HK-2 (cell line): ENCODE results near the gene LRIG1.

Experiments used
- DNase-seq: peaks from one replicate; pipeline ENCODE4 v3.0.0-alpha.2; 2018; ENCODE audit not compliant: unreplicated experiment

Gene LRIG1

DNA sequence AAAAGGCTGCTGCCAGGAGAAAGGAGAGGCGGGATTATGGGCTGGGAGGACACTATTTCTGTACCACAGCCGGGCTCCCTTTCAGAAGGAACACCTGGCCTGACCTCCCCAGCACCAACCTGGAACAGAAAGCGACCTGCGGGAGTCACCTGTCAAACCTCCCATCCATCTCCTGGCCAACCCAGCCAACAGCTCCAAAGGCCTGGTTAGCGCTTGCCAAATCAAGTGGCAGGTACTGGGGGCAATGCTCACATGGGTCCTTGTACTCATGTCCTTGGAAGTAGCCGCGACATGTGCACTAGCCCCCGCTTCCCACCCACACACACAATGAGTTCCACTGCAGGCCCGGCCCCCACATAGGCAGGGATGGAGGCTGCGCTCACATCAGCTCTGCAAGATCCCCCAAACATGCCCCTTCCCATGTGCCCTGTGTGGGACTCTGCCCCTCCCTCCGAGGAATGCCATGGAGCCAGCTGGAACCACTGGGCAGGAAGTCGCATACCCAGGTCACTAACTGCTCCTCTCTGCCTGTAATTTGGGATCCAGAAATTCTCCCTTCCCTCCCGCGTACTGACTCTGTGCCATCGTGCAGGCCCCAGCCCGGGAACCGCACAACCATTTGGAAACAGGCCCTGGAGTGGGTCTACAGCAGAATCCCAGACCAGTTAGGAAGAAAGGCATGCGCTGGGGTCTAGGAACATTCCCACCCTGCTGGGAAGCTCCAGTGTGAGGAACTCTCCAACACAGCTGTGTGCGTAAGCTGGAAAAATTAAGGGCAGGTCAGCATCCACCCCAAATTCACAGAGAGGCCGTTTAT is 98.9 kb downstream of the LRIG1 start:
- DNase-seq = no peak

DNA sequence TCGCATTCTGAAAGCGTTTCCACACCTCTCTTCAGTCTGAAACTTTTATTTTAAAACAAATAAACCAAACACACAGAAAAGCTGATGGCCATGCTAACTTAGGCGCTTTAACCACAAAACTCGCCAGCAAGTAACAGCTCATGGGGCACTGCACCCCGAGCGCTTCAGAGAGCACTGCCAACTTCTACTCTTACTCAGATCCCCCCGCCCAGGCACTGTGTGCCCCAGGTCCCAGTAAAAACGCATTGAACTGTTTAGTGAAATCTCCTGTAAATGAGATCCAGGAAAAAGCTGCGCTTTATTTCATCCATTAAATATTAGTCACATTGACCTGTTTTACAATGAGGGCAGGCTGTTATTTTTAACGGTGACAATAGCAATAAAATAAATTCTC is 99.7 kb downstream of the LRIG1 start:
- DNase-seq = no peak

DNA sequence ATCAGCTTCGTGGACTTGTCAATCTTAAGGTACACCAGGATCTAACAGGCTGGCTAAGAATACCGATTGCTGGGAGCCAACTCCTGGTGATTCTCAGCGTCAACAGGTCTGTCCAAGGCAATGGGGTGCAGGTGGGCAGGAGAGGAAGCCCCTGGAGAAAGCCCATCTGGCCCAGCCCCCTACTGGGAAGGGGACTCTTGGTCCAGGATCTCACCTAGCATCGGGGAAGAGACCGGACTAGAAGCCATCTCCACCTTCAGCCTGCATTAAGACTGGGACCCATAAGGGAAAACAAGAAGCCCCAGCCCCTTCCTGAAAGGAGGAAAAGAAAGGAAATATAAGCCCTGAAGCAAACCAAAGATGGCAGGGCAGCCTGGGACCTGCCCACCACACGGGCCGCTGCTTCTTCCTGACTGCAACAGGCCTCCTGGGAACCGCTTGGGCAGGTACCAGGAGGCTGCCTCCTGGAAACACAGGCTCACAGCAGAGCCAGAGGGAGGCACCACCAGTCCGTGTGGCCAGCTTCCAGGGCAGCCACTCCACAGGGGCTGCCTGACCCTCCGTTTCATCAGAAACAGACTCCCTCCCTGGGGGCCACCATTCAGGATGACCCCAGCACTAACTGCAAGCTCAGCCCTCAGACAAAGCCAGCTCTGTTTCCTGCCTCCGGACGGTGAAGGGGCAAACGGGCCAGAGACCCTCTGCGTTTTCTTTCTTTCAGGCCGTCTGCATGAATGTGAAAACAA is 100.2 kb downstream of the LRIG1 start:
- no peak for DNase-seq

DNA sequence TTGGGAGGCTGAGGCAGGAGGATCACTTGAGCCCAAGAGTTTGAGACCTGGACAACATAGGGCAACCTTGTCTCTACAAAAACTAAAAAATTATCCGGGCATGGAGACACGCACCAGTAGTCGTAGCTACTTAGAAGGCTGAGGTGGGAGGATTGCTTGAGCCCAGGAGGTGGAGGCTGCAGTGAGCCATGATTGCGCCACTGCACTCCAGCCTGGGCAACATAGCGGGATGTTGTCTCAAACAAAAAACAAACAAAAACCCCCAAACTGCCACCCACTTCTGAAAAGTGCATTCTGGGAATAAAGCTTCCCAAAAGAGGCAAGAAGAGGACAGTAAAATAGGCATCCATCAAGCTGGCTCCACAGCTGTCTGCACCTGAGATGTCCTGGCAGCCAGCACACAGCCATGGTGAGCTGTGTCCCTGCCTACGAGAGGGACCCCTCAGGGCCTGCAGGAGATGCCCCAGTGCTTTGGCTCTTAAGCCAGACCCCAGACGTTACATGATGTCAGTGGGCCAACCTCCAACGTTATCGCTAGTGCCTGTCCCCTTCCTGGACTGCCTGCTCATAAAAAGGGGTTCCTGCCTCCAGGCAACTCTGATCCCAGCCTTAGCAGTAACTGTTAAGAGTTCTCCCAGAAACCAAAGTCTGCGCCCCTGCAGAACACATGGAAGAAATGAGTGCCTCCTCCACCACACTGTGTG is 101.1 kb downstream of the LRIG1 start:
- DNase-seq = no peak

DNA sequence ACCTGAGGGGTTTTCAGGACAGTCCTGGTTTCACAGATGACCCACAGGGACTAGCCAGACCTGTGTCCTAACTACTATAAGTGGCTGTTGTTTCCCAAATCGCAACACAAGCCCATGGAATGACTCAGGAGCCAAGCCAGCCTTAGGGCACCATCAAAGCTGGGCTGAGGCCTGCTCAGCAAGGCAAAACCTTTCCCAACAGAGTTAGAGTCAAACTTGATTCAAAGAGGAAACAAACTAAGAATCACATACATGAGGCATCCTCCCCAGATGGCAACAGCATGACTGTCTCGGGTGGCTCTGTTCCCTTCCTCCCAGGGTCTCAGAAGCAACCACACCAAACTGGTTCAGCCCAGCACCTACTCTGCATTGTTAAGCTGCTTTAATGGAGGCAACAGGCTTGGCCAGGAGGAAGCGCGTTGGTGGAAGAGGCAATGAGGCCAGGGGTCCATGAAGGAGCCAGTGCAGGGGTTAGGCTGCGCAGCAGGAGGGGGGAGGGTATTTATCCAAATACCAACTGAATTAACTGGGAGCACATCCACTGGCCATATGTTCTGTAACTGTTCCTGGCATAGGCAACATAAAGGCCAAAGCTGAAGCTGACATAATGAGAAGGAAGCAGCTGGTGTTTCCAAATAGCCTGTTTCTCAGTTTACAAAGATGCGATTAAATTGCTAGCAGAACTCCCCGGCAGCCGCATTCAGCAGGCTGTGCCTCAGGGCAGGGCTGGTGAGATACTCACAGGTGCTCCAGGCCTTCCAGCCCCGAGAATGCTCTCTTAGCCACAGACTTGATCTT is 102.4 kb downstream of the LRIG1 start:
- DNase-seq = no peak

DNA sequence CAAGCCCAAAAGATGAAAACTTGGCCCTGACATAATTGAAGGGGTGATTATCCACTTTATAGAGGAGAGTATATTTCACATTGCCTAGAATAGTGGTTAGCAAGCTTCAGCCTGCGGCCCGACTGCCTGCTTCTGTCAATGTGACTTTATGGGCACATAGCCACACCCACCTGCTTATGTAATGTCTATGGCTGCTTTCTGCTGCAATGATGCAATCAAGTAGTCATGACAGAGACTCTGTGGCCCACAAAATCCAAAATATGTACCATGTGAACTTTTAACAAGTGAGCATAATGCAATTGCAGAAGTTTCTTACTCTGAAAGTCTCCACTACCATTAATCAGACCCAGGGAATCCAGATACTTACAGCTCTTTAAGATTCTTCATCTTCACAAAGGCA is 103.1 kb downstream of the LRIG1 start:
- DNase-seq = no peak

DNA sequence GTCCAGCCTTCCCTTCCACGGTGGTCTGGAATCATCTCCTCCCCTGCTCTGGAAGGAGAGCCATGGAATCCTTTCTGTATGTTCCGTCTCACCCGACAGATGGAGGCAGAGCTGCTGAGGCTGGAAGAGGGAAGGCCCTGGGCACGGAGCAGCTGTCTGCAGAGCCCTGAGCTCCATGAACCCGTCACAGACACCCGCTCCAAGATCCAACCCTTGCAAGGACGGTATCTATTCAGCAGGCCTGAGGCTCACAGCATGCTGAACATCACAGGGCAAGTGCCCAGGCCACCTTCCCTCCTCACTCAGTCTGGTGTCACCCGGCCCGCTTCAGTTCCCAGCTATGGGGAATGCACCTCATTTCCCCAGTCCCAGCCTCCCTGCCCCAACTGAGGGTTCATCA is 103.9 kb downstream of the LRIG1 start:
- no peak for DNase-seq

DNA sequence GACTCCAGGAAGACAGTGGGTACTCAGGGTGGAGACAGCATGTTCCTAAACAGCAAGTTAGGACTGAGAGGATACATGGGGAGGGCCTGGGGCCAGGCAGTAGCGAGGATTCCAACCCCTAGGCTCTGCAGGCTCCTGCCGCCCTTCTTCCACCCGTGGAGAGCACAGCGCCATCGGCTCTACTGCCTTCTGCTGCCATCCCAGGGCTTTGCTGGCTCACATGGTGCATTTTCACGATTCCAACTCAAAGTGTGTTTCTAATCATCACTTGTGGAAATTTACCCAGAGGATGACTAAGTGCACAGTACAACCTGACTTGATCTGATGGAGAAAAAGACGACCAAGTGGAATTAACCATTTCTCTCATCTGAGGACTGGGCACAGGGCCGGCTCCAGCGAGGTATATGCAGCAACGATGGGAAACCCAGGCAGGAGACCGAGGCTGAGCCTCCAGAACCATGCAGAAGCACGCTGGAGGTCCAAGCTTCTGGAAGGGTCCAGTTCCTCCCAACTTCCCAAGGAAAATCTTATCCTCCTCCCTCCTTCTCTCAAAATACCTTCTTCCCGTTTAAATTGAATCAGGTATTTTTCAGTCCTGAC is 104.6 kb downstream of the LRIG1 start:
- DNase-seq = no peak

DNA sequence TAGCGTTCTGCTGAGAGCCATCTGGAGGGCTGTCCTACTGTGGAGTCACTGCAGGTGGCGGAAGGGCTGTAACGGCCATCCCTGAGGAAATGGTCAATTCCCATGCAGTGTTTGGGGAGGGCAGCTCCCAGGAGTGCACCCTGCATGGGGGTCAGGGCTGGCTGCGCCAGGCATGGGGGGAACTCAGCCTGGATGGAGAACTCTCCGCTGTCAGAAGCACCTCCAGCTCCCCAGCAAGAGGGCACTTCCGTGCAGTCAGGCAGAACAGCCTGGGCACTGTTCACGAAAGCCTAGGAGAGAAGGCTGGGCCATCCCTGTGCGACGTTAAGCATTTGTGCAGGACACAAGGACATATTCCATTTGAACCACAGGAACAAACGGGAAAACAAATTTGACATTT is 105.2 kb downstream of the LRIG1 start:
- DNase-seq = no peak

DNA sequence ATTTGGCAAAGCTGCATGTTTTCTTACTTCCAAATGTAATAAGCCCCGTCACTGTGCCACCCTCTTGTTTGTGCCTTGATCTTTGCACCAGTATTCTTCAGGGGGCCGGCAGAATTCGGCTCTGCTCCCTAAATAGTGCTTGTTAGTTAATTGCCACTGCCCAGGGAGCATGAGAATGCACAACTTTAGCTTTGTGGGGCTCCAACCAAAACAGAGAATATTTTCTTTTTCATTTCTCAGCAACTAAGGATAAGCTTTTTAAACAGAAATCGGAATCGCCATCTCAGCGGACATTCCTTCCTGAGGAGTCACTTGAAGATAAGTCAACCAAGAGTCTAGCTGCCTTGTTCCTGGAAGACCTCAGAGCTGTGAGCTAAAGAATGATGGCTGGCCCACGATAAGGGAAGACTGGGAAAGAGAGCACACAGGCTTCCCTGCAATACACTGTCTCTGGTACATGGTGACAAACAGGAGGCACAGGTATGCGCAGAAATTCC is 106.0 kb downstream of the LRIG1 start:
- DNase-seq = no peak

DNA sequence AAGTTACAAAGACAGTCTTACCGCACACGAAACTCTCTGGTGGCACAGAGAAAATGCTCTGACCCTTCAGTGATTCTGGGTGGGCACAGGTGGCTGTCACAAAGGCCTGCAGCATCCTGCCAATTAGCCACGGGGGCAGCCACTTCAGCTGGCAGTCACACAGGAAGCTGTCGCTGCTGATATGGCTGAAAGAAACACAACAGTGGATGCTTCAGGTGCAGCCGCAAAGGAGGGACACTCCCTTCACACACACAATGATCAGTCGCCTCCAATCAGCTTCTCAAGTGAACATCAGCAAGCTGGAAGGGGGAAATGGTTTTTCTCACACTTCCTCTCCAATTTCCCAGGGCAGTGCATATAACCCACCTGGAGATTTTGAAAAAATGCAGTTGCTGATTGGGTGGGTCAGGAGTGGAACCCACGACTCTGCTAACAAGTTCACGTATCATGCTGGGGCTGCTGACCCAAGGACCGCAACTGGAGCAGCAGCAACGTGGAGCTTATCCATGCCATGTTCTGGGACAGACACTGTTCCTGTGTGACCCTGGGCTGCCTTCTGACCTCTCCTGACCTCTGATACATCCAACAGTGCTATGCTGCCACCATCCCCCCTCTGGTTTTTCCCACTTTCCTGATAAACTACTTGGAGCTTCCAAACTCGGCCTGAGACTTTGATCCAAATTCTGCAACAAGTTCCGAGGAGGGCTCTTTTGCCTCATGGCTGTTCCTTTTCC is 106.6 kb downstream of the LRIG1 start:
- no peak for DNase-seq

DNA sequence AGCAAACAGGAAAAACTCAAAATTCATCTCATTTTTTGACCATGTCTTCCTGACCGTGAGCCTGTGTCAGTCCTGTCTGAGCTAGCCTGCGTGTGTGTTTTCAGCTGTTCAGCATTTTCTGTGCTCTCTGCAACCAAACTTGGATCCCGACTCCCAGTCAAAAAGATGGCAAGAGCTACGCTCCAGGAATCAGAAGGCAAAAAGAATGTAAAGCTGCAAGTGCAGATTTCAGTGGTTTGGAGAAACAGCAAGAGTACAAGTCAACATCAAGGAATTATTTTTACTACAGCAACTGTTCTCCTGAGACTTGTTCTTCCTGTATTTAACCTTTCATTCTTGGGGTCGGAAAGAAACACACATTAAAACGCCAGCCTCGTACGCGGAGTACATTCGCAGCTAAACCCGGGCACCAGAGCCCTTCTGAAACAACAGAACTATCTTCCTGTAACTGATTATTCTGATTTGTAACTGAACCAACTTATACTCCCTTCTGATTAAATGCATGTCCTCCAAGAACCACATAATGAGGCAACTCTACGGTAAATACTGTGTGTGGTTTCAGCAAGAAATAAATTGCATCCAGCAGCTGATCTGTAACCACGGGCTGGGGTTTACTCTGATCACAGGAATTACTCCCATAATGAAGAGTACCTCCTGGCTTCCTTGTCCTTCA is 107.4 kb downstream of the LRIG1 start:
- no peak for DNase-seq

DNA sequence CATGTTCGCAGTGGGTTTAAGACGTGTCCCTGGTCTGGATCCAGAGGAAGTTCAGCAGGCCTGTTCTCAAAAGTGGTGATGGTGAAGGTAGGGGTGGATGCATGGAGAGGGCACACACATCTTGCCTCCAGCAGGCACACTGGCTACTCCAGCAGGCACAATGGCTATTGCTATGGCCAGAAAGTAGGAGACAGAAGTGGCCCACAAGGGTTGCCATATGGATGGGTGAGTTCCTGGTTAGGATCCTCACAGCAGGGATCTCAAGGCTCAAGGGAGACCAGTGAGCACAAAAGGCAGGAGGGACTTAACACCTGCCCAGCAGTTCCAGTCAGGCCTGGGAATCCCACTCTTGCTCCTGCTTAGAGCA is 107.9 kb downstream of the LRIG1 start:
- no peak for DNase-seq

DNA sequence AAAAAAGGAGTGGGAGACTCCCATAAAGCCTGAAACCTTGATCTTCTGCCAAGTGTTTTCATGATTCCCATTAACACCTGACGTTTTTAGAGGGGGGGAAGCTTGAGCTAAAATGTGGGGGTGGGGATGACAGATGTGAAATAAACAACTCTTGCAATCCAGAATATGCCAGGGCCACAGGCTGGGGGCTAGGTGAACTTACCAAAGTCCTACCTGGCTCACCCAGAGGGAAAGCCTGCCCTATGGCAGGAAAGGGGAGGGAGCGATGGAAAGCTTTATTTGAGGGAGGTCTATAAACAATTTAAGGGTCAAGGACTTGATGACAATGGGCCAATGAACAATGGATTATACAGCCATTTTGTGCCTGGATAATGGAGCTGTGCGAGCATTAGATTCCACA is 108.3 kb downstream of the LRIG1 start:
- no peak for DNase-seq

DNA sequence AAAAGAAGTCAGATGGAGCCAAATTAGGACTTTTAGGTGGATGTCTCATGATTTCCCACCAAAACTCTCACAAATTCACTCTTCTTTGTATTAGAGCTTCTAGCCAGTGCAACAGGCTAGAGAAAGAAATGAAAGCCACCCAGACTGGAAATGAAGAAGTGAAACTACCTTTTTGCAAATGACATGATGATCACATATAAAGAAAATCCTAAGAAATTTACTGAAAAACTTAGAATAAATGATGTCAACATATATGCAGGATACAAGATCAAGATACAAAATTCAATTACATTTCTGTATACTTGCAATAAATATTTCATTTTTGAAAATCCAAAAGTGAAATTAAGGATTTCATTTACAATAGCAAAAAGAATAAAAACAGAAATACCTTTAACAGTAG is 110.8 kb downstream of the LRIG1 start:
- no peak for DNase-seq

DNA sequence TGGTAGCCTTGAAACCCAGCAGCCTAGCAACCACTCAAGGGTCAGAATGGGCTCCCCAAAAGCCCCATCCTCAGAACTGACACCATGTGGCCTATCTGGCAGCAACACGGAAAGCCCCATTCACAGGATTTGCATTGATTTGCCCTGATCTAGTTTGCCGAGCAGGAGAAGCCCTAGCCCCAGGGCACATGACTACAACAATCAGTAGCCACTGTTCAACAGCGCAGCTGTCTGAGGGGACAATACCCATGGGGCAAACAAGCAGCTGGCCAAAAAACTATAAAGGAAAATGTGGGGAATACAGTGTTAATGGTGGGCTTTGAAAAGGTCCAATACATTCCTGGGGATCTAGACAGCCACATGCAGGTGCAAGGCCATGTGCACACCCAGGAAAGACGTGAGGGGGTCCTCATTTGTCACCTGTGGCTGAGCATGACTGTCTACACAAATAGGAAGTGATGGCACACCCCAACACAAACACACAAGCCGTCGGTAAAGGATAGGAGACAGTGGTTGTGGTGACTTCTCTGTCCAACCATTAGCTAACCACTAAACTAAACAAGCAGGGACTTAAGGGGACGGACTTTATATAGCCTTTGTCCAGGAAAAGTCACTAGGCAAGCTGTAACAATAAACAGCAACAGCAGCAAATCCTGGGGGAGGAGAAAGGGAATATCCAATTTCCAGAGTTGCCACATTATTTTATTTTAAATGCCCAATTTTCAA is 113.7 kb downstream of the LRIG1 start:
- no peak for DNase-seq

DNA sequence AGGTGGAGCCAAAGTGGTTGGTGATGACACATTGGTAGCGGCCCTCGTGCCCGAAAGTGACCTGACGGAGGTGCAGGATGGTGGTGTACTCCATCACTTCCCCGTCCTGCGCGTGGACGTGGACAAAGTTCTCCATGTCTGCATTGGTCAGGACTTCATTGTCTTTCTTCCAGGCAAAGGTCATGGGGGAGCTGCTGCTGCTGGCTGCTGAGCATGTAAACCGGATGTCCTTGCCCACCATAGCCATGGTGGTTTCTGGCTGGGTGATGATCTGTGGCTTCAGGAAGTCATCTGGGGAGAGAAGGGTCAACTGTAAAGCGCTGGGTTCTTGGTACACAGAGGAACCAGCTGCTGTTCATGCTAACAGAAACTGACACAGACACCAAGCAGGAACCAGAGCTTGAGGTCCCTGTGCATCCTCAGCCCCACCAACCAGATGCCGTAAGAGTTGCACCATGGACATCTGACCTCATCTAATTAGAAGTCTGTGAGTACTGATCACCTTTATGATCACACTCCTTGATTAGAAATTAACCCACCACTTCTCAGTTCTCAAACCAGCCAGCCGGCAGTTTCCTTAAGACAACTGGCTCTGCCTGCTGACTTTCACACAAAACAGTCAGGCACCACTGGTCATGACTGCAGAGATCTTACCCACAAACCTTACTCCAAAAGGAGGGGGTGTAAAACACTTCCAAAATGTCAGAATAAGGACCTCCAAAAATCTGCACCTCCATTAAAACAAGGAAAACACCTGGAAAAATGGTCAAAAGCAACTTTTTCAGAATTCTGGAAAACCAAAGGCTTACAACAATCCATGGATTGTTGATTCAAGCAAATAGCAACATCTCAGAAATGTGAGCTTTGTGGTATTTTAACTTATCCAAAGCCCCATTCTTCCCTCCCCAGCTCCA is 114.6 kb downstream of the LRIG1 start:
- DNase-seq = no peak

DNA sequence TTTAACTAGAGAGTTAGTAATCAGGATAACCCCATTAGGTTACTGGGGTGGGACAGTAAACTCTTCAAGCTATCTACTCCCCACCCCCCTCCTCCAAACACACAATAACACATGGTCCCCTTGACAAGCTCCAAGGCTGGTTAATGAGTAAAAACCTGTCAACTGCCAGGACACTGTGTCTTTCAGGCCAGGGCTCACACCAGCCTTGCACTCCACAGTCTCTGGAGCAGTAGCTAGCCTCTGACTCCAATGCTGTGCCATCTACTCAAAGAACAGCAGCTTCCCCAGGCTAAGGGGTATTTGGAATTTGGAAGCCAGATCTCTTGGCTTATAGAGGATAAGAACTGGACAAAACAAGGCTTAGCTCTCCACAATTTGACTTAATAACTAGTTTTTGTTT is 115.8 kb downstream of the LRIG1 start:
- no peak for DNase-seq
